ENCODE measurements around the gene PRKAR2B.

DNA sequence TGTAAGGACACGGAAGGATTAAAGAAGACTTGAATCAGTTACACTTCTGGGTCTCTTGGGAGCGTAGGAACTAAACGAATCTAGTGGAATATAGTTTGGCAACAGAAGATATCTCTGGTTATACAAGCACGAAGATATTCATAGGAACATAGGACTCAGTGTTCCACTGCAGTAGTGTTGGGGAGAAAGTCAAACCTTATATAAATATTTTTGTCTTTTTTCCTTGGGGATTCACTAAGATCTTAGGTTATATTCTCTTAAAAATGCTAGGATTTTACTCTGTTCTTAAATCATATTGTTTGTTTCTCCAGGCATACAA, 21.4 kb downstream of the PRKAR2B start:
- TF ChIP-seq, protein P1, sequence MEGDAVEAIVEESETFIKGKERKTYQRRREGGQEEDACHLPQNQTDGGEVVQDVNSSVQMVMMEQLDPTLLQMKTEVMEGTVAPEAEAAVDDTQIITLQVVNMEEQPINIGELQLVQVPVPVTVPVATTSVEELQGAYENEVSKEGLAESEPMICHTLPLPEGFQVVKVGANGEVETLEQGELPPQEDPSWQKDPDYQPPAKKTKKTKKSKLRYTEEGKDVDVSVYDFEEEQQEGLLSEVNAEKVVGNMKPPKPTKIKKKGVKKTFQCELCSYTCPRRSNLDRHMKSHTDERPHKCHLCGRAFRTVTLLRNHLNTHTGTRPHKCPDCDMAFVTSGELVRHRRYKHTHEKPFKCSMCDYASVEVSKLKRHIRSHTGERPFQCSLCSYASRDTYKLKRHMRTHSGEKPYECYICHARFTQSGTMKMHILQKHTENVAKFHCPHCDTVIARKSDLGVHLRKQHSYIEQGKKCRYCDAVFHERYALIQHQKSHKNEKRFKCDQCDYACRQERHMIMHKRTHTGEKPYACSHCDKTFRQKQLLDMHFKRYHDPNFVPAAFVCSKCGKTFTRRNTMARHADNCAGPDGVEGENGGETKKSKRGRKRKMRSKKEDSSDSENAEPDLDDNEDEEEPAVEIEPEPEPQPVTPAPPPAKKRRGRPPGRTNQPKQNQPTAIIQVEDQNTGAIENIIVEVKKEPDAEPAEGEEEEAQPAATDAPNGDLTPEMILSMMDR (IDR thresholded peaks at IDR 0.05): no peak
- no peak for TF ChIP-seq POLR2A (IDR thresholded peaks at IDR 0.05)

Data from heart left ventricle (tissue), 13 donors.